T-helper 1 cell (primary cell): ENCODE results near the gene PWWP2B.

Source experiments
- DNase-seq, 5 donors: peaks; one replicate each; pipeline ENCODE4 v3.0.0-alpha.2; 2012 to 2020

The PWWP2B gene

GRCh38 chr10:132408367-132408781 lies 11.4 kb downstream of the PWWP2B start:
- DNase-seq: no peak

GRCh38 chr10:132408823-132409666 lies 12.0 kb downstream of the PWWP2B start:
- DNase-seq: no peak

GRCh38 chr10:132409667-132410028 lies 12.6 kb downstream of the PWWP2B start:
- no peak for DNase-seq

GRCh38 chr10:132410056-132410778 lies 13.2 kb downstream of the PWWP2B start:
- no peak for DNase-seq

GRCh38 chr10:132410779-132411532 lies 14.0 kb downstream of the PWWP2B start:
- no peak for DNase-seq

GRCh38 chr10:132411561-132412253 lies 14.7 kb downstream of the PWWP2B start:
- DNase-seq: no peak

- DNase-seq: no peak
These were observed 15.6 kb downstream of the PWWP2B start for GRCh38 chr10:132412316-132413192.

GRCh38 chr10:132413226-132414205 lies 16.5 kb downstream of the PWWP2B start:
- no peak for DNase-seq

GRCh38 chr10:132414402-132415016 lies 17.5 kb downstream of the PWWP2B start:
- no peak for DNase-seq

- DNase-seq: no peak
These were observed 18.3 kb downstream of the PWWP2B start for GRCh38 chr10:132415255-132415654.

GRCh38 chr10:132415956-132416355 lies 19.0 kb downstream of the PWWP2B start:
- no peak for DNase-seq

- DNase-seq: no peak
These were observed 19.7 kb downstream of the PWWP2B start for GRCh38 chr10:132416566-132417256.

GRCh38 chr10:132417257-132417910 lies 20.4 kb downstream of the PWWP2B start:
- no peak for DNase-seq

GRCh38 chr10:132417957-132418441 lies 21.0 kb downstream of the PWWP2B start:
- no peak for DNase-seq

GRCh38 chr10:132418527-132419416 lies 21.8 kb downstream of the PWWP2B start:
- no peak for DNase-seq

- DNase-seq: no peak
These were observed 22.8 kb downstream of the PWWP2B start for GRCh38 chr10:132419538-132420468.
